ENCODE measurements around the gene RPL37A.

RPL37A gene

DNA sequence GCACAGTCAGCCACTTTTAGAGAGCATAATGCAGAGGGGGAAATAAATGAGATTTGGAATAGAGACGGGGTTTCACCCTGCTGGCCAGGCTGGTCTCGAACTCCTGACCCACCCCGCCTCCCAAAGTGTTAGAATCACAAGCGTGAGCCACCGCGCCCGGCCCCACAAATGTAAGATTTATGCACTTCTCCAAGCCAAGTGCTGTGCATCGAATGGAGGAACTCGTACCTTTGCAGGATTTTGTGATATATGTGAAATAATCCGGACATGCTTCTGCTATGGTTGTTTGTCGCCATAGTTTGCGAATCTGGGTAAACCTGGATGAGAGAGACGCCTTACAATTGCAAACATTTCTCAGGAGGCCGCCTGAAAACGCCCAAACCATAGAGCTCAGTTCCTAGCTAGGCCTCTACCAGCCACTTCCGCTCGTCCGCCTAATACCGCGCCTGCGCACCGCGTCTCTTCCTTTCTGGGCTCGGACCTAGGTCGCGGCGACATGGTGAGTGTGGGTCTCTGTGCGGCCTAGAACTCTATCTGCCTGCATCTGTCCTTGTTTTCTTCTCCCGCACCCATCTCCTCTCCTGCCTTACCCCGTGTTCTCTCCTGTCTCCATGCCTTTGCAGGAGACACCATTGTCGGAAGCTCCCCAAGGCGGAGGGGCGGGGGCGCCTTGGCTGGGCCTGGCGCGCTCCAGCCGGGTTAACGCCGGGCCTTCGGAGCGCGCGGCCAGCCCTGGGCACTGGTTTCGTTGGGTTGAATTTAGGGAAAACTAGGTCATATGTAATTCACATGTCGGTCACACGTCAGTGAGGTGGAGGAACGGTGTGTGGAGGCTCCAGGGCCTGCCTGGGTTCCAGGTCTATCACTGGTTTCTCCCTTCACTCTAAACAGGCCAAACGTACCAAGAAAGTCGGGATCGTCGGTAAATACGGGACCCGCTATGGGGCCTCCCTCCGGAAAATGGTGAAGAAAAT lies at the start of gene RPL37A:
RPL37A (plus strand) TSS at position 466 of the 974 bp plus-strand sequence; CDS start at position 497, 31 bp downstream.
- DNase-seq: peak; percentile 95

DNA sequence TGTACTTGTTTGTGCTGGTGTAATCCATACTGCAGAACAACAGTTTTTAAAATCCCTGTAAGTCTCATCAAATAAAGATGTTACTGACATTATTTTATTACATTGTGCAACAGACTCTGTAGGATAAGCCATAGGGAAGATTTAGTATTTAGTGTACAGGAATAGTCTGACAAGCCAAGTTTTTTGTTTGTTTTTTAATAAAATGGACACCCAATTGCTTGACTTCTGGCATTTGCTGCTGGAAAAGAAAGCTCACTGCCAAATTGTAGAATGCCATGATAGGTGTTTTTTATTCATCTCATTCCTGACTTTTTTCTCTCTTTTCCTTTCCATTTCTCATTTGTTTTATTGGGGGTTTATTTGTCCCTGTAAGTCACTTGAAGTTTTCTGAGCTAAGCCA lies 48.3 kb upstream of the RPL37A start:
- no peak for DNase-seq

DNA sequence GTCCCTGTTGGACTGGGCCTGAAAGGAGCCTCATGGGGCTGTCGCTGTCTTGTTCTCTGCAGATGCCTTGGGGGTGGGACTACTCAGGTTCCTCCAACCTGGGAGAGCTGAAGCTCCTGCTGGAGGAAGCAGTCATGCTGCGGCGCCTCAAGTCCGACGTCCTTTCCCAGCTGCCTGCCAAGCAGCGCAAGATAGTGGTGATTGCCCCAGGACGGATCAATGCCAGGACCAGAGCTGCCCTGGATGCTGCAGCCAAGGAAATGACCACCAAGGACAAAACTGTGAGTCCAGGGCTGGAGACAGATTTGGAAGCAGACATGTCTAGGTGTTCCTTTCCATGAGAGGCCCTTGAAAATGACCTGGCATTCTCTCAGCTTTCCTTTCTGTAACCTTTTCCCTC lies 47.9 kb upstream of the RPL37A start:
- DNase-seq: no peak

DNA sequence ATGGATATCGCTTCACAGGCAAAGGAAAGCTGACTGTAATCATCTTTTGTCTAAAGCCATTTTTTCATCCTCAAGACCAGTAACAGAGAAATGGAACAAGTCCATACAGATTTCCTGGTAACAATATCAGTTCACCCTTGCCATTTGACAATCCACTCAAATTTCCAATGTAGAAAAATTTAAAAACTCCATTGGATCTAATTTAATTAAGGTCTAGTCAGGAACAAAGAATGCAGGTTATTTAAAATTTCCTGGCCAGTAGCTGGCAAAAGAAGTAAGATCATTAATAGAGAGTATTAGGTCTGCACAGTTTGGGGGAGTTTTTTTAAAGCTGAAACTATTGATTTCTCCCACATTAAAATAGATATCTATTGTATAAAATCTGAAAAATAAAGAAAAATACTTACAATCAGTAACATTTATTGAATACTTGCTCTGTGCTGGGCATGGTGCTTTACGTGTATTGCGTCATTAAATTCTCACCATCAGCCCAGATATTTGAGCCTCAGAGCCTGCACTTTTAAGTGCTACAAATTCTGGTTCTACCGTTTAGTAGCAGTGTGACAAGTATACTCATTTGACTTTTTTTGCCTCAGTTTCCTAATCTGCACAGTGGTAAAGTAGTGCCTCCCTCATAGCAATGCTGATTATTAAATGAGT lies 44.6 kb upstream of the RPL37A start:
- no peak for DNase-seq

DNA sequence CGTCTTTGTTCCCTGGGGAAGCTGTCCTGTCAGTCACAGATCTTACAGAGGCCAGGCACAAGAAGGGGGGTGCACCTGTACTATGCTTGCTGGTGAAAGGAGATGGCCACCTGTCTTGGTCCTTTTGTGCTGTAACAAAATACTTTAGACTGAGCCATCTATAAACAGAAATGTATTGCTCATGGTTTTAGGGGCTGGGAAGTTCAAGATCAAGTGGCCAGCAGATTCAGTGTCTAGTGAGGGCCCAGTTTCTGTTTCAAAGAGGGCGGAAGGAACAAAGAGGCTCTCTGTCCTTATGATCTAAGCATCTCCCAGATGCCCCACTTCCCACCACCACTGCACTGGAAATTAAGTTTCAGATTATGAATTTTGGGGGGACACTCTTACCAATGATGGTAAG lies 35.5 kb upstream of the RPL37A start:
- DNase-seq: no peak

DNA sequence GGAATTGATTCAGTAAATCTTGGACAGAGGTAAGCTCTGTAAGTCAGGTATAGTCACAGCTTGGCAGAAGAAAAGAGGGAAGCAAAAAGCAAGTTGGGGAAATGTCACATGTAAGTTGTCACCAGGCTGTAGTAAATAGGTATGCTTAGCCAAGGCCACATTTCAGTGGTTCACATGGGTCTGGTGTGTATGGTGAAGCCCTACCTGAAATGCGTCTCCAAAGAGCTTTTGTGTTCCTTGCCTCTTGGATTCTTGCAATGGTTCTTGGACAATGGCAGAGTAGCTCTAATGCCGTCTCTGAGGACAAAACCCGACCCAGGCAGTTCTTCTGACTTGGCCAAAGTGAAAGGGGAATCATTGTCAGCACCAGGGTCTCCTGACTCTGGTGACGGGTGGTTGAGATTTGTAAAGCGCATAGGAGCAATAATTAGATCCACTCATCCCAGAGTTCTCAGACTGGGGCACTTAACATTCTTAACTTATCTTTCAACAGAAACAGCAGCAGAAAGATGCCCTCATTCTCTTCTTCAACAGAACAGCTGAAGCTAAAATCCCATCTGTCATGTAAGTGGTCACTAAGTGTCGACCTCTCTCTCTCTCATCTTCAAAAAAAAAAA lies 34.4 kb upstream of the RPL37A start:
- no peak for DNase-seq

DNA sequence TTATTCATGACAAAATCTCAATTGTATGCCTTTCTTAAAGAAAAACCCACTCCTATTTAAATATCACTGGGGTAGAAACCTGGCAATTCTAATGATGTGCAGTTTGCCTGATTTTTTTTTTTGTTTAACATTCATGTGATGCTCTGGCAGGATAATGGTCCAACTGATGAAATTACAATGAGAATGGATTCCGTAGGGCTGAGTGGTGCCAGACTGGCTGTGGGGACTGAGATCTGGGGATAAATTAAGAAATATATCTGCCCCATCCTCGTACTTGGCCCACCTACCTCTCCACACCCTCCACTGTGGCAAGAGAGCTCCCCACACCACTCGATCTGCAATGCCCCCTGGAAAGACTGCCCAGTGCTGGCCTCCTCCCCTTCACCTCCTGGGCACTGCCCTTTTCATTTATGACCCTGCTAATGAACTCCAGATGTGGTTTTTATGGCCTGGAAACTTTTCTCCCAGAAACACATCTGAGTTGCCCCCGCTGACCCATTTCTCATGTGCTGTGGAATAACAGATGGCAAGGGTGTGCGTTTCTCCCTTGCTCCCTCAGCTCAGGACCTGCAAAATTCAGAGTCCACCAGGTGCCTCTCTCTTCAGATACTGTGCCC lies 33.0 kb upstream of the RPL37A start:
- DNase-seq: no peak

DNA sequence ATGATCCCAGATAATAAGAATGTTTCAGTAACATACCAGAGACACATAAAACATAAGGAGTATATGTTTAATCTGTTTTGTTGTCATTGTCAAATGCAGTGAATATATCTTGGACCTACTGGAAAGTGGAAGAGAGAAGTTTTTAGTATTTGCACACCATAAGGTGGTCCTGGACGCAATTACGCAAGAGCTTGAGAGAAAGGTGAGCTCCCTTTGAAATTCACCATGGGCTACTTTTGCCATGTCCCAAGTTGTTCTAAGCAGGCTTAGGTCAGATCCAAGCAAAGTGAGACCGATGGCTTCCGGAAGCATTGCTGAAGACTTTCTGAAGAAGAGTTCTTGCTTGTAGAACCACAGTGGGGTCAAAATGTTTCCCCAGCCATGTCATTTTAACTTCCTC lies 30.8 kb upstream of the RPL37A start:
- DNase-seq: no peak

DNA sequence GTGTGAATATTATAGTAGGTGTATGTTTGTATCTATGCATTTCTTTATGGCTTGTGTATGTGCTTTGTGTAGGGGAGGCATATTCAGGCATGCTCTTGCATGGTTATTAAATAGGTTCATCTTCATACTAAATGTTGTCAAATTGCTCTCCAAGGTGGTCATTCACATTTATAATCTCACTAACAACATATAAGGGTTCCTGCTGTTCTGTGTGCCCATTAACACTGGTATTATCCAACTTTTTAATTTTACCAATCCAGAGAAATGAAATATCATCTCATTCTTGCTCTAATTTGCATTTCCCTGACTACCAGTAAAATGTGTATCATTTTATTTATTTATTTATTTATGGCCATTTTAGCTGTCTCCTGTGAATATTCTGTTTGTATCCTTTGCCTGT lies 29.0 kb upstream of the RPL37A start:
- no peak for DNase-seq

DNA sequence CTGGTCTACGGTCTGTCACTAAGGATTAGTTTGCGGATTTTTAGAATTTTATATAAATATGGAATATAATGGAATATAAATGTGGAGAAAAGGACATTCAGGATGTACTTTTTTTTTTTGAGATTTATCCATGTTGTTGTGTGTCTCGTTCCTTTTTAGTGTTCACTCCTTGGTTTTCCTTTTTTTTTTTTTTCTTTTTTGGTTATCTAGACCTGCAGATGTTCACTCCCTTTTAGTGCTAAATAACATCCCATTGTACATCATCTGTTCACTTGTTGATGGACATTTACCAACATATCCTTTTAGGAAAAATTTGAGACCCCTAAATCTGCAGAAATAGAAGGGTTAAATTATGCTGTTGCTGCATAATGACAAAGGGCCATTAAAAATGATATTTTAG lies 25.5 kb upstream of the RPL37A start:
- no peak for DNase-seq

DNA sequence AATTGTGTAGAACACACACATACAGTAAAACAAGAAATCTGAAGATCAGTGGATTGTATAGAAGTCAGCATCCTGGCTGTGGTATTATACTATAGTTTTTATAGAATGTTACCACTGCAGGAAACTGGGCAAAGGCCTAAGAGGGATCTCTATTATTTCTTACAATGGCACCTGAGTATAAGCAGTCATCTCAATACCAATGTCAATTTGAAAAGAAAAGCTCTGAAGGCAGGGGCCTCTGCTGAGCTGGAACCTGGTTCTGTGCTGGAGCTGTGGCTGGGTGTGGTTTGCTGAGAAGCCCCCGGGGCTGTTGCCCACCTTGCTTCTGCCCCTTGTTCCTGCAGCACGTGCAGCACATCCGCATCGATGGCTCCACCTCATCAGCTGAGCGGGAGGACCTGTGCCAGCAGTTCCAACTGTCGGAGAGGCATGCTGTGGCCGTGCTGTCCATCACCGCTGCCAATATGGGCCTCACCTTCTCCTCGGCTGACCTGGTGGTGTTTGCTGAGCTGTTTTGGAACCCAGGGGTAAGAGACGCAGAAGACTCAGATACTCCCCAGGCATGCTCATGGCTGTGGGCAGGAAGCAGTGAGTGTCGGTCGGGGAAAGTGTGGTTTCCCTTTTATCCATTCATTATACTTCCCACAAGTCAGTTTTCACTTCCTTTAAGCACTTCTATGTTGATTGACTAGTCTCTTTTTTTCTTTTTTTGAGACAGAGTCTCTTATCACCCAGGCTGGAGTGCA lies 23.5 kb upstream of the RPL37A start:
- peak; percentile 65 for DNase-seq

DNA sequence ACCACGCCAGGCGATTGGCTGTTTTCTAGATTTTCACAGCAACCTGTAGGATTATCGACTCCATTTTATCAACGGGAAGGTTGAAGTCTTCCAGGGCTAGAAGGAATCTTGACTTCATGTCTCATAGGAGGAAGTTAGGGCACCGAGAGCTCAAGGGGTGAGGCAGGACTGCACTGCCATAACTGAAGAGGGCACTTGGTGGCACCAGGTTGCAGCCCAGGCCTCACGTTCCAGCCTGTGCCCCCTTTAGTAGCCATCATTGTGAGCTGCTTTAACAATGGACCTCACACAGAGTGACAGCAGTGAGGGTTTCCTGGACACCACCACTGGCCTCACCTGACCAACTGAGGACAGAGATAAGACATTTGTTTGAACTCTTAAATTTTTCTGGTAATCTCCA lies 22.9 kb upstream of the RPL37A start:
- DNase-seq: no peak

DNA sequence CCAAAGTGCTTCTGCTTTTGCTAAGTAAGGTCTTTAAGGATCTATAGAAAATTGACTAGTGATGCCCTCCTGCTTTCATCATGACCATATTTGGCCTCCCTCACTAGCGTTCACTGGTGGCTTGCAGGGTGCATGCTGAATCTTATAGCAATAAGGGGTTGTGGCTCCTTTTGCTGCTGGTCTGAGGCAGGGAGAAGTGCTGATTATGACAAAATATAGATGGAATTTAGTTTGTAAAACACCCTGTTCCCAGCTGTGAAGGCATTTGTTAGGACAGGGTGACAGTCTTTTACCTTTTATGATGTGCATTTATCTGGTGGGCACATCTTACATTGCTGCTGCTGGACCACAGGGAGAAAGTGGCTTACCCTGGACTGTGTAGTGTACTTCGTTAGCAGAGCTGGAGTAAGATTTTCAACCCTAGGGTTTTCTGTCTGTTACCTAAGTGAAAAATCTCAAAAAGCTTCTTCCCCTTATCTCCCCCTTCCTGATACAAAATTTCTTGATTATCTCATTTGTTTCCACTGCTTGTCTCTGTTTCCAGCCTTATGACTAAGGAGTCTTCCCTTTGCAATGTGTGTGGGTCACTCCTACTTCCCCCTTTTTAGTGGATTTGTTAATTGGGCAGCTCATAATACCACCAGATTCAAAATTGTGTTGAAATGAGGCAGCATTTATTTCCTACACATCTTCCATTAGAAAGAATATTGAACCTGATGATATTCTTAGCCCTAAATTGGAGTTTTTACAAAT lies 21.2 kb upstream of the RPL37A start:
- DNase-seq: no peak

DNA sequence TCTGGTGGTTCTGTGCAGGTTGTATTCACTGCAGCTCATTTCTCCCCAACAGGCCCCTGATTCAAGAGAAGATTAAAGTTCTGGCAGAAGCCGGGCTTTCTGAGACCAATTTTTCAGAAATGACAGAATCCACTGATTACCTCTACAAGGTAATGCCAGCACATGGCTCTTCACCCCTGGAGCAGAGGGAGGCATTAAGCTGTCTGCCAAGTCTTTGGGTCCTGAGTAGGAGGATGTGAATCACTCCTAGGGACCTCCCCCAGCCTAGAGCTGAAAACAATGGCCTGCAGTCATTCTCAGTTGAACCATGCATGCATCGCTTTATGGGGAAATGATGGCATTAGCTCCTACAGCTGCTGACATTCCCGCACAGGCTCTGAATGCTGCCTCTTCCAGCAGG lies 20.5 kb upstream of the RPL37A start:
- DNase-seq: peak; percentile 24

DNA sequence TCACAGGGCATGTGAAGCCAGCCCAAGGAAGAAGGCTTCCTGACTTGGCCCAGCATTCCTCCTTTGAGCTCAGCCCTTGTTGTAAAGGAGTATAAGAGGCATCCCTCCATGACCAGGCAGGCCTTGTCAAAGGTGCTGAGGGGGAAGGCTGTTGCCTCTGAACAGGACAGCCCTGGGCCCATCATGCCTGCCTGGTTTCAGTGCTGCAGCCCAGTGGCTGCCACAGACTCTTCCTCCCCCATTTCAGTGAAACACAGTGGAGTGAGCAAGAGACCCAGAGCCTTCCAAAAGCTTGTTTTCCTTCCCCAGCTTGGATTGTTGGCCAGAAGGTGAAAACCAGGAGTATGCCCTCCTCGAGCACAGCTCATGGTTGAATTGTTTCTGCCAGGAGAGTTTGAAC lies 19.9 kb upstream of the RPL37A start:
- DNase-seq: no peak

DNA sequence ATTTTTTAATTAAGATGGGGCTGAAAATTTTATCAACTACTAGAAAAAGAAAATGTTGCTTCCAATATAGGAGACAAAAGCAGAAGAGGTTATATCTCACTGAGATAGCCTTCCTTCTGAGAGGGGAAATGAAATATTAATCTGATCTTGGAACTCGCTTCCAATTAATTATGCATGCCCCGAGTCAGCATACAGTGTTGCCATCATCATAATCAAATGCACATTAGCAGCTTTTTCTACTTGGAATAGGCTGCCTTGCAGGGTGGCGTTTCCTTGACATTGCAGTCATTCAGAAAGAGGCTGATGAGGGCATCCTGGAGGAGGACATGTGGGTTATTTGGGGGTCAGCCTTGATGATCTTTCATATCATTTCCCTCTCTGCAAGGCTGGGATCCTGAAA lies 18.4 kb upstream of the RPL37A start:
- DNase-seq: no peak

DNA sequence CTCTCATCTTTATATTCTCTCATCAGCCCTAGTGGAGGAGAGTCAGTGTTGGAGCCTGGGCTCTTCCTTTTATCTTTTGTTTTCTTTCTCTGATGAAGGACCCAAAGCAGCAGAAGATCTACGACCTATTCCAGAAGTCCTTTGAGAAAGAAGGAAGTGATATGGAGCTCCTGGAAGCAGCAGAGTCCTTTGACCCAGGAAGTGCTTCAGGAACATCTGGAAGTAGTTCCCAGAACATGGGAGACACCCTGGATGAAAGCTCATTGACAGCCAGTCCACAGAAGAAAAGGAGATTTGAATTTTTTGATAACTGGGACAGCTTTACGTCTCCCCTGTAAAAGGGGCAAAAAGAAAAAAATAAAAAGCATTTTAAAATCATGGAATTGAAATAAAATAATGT lies 16.0 kb upstream of the RPL37A start:
- no peak for DNase-seq

DNA sequence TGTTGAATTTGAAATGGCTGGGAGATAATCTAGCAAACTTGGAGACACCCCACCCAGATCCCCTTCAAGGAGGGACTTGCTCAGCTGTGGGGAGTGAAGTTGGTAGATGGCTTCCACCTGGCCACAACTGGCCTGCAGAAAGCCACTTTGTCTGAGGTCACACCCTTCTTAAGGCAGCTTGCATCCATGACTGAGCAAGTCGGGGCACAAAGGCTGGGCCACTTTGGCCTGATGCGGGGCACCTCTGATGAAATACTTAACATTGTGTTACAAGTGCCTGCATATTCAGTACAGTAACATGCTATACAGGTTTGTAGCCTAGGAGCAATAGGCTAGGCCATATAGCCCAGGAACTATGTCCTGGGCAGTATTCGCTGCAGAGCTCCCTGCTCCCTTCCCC lies 13.4 kb upstream of the RPL37A start:
- no peak for DNase-seq

DNA sequence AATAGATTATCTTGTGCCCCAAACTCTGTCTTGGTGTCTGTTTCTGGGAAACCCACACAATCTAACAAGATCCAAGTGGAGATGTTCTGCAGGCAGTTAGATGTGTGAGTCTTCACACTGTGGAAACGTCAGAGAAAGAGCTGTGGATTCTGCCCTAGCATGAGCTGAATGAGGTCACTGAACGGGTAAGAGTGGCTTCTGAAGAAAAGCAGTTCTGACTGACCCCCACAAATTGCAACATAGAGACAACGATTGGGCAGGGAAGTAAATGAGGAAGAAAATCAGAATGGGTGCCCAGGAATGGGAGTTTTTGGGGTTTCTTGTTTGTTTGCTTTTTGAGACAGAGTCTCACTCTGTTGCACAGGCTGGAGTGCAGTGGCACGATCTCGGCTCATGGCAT lies 12.9 kb upstream of the RPL37A start:
- no peak for DNase-seq

DNA sequence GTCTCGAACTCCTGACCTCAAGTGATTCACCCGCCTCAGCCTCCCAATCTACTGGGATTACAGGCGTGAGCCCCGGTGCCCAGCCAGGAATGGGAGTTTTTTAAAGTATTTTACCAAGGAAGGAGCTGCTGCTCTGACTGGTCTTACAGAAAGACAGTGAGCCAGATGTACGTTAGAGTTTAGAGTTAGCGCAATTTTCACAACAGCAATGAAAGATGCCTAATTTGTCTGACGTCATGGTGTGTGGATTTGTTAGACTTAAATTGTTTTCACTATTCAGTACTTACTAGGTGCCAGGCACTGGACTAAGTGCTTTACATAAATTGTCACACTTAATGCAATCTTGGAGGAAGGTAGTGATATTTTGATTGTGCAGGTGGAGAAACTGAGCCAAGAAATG lies 12.4 kb upstream of the RPL37A start:
- DNase-seq: no peak

DNA sequence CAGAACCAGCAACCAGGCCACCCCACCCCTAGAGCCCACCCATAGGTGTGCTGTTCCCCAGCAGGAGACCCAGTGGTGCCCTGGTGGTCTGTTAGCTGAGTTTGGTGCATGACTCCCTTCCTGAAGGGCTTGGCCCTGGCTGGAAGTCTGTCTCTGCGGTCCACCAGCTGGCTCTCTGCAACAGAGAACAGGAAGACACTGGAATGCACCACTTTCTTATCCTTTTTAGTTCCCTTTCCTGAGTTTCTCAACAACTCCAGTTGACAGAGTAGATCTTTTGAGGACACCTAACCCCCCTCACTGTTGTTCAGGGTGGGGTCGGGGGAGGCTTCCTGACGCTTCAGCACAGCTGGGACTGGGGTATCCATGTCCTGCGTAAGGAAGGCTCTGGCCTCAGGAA lies 11.9 kb upstream of the RPL37A start:
- no peak for DNase-seq

DNA sequence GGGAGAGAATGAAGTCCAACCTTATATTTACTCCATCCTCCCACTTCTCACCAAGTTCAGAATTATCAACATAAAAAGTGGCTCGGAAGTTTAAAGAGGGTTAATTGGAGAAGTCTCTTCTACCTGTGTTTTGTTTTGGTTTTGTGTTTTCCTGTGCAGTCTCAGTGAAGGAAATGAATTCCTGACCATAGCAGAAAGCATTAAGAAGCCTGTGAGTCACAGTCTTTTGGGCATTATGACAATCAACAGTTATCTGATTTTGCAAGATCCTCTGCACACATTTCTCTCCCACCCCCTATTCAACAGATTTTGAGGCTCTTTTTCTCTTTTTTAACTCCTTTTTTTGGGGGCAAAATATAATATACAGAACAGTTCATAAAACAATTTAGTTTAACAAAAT lies 8.6 kb upstream of the RPL37A start:
- DNase-seq: no peak

All from activated CD4-positive, alpha-beta T cell treated with anti-CD3 and anti-CD28 coated beads, Interleukin-10, Interleukin-2, amounts not matched to agents 100 ng/mL and 50 ng/mL, durations not matched to agents 16 hours and 8 hours (primary cell).